Activated CD4-positive, alpha-beta T cell treated with anti-CD3 and anti-CD28 coated beads for 4 hours (primary cell): ENCODE results near the gene NECAB2.

Experiments
- DNase-seq, 2 donors: peaks; one replicate each; pipeline ENCODE4 v3.0.0-alpha.2; 2020

NECAB2 gene

DNA sequence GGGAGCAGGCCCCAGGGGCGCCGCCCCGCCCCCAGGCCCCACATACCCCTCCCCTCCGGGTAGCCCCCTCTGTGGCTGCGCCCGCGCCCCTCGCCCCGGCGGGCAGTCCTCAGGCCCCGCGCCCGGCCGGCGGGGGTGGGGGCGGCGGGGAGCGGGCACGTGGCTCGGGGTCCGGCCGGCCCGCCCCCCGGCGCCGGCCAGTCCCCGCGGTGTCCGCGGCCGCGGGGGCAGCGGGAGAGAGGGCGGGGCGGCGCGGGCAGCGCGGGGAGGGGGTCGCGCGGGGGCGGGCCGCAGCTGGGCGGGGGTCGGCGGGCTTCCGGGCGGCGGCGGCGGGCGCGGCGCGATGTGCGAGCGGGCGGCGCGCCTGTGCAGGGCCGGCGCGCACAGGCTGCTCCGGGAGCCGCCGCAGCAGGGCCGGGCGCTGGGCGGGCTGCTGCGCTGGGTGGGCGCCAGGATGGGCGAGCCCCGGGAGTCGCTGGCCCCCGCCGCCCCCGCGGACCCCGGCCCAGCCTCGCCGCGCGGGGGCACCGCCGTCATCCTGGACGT lies 335 bp downstream of the NECAB2 start:
- no peak for DNase-seq

DNA sequence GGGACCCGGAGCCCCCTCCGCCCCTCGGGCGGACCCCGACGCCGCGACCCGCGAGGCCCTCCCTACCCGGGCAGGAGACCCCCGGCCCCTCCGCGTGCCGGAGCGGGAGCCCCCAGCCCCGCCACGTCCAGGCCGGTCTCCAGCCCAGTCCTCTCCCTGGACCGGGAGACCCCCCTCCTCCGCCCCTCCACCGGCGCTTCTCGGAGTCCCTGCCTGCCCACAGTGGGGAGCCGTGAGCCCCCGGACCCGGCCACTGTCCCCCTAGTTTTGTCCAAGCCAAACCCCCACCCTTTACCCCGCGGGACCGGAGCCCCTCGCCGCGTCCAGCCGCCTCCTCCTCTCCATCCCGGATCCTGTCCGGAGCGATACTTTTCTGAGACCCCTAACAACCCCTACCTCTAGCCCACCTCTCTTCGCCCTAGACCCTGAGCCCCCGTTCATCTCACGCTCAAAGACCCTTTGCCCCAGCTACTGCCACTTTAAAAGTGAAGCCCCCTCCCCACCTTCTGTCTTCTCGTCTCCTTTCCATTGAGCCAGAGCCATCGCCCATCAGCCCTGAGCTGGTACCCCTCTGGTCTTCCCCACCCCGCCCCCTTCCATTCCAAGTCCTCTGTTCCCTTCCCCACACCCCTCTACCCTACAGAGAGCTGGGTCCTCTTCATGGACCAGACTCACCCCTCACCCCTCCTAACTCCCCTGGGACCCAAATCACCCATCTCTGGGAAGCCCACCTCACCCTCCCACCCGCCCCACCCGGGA lies 1.0 kb downstream of the NECAB2 start:
- no peak for DNase-seq

DNA sequence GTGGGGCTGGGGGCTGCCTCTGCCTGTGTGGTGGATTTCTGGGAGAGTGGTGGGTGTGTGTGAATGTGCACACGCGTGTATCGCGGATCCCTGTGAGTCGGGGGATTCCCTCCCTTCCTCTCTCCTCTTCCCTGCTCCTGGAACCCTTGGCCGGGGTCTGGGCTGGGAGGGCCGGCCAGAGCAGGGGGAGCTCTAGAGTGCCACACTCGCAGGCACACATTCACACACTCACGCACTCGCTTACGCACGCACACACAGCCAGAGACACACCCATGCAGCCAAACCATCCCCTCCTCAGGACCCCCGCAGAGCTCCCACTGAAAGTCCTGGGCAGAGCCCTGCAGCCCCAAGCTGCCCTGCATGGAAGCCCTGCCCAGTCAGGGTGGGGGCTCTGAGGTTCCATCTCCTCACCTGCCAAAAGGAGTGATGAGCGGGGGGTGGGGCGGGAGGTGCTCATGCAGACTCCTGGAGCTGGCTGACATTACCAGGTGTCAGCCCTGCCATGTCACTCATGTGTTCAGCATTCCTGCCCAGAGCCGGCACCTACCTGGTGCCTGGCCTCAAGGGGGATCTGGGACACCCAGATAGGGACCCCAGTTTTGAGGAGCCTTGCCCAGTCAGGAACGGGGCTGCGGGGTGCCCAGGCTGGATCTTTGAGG lies 1.9 kb downstream of the NECAB2 start:
- no peak for DNase-seq

DNA sequence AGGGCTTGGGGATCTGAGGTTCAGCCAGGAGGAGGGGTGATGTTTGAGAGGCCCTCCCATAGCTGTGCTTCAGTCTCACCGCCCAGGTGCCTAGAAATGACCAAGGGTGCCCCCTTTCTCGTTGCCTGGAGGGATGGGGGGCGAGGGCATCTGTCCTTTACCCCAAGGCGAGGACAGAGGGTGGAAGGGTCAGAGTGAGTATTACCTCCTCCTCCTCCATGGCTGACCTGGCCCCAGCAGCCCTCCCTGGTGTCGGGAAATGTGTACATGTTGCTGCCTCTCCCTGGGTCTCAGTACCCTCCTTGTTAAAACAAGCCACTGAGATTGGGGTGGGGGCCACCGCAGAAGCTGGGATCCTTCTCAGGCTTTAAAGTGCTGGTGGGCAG lies 2.4 kb downstream of the NECAB2 start:
- no peak for DNase-seq

- DNase-seq, result no peak
Observed at GRCh38 chr16:83971165-83972130, 3.4 kb downstream of the NECAB2 start.

DNA sequence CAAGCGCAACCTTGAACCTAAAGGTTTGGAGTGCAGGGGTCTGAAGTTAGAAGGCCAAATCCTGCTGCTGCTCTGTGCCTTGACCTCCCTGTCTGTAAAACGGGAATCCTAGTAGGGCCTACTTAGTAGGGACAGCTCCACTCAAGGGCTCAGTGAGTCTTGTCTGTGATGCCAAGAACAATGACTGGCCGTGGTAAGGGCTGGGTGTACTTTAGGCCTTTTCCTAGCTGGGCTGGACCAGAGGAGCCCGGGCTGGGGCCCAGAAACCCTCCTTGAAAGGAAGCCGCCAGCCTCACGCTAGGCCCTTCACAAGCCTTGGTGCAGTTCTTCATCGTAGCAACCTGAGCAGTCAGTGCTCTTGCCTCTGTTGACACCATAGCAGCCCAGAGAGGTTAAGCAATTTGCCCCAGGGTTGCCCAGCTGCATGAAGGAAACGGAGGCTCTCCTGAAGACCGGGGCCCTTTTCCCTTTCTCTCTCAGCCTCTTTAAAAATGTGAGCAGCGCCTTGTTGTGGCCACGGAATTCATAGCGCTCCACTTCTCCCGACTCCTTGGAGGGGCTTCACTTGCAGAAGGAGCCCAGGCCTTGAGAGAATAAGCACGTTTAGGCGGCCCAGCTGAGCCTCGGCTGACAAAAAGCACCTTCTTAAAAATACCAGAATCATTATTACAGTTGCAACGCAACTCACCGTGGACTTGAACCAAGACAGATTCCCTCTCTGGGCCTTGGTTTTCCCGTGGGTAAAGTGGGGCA lies 4.4 kb downstream of the NECAB2 start:
- no peak for DNase-seq

- no peak for DNase-seq
Observed at GRCh38 chr16:83973077-83973476, 5.0 kb downstream of the NECAB2 start.

DNA sequence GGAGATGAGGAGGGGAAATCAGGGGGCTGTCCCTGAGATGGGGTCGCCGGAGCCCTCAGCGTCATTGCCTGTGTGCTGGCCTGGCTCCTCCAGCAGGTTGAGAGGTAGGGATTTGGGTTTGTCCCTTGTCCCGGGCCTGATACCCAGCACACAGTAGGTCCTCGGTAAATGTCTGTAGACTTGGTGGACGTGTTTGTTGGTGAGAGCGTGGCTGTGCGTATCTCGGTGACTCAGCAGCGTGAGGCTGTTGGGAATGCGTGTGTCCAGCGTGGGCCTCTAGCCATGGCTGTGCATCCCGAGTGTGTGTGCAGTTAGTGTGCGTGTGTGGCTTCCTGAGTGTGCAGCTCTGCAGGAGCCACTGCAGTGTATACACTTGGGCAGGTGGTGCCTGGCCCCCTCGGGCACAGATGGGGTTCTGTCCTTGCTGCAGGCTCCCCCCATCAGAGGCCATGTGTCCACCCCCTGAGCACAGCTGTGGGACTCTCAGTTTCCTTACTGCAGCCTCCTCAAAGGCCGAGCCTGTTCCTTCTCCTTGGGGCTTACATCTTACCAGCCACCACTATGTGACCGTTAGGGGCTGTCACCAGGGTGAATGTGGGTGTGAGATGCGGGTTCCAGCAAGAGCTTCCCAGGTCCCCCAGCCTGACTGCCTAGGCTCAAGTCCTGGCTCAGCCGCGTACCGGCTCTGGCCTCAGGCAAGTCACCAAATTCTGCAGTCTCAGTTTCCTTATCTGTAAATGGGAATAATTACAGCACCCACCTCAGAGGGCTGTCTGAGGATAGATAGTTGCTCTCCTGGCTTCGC lies 5.7 kb downstream of the NECAB2 start:
- no peak for DNase-seq

- no peak for DNase-seq
Observed at GRCh38 chr16:83974475-83974874, 6.4 kb downstream of the NECAB2 start.

DNA sequence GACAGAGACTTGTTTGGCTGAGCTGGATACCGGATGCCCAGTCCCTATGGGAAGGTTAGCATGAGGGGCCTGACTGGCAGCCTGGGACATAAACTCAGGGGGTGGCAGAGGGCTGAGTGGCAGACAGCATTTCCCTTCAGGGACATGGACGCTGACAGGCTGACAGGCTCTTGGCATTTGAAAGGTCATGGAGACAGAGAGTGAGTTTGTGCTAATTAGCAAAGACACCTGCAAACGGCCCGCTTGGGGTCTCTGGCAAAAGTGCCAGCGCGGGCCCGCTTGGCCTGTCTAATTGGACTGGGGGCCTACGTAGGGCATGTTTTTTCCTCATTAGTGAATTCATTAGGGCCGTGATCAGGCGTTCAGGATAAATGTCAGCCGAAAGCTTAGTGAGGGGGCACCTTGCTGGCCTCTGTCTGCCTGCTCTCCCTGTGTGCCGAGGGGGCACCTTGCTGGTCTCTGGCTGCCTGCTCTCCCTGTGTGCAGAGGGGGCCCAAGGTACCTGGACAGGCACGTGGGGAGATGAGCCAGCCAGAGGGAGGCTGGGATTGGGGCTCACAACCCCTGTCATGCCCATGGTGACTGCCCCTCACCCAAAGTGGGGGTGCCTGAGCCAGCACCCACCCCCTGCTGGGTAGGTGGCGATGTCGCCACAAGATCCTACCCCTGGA lies 7.7 kb downstream of the NECAB2 start:
- DNase-seq, result no peak

GRCh38 chr16:83977056-83977815 lies 9.2 kb downstream of the NECAB2 start:
- no peak for DNase-seq

DNA sequence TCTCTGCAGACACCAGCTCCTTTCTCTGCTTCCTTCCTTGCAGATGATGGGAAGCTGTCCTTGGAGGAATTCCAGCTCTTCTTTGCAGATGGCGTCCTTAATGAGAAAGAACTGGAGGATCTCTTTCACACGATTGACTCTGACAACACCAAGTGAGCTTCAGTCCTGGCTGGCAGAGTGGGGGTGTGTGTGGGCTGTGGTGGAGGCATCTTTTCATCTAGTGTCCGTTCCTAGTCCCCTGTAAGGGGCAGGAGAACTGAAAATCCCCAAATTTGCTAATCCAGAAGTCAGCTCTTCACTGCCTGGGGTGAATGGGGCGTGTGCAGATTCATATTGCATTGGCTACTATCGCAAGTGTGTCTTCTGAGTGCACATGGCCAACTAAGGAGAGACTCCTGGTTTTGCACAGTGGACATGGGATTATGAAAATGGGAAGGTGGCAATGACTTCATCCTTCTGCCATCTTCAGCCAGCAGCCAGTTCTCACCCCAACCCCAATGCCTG lies 10.4 kb downstream of the NECAB2 start:
- DNase-seq, result no peak

- DNase-seq, result no peak
Observed at GRCh38 chr16:83979441-83979840, 11.4 kb downstream of the NECAB2 start.

DNA sequence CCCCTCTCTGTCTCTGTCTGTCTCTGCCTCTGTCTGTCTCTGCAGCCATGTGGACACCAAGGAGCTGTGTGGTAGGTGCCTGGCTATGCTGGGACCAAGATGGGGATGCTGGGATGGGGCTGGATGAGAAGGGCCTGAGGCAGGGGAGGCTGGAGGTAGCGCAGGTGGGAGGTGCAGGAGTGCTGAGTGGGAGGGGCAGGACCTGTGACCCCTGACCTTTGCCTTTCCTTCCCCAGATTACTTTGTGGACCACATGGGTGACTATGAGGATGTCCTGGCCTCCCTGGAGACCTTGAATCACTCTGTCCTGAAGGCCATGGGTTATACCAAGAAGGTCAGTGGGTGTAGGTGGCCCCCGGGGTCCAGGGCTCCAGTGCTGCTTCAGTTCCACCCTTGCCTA lies 12.8 kb downstream of the NECAB2 start:
- DNase-seq, result no peak

- DNase-seq, result no peak
Observed at GRCh38 chr16:83981799-83982198, 13.8 kb downstream of the NECAB2 start.

DNA sequence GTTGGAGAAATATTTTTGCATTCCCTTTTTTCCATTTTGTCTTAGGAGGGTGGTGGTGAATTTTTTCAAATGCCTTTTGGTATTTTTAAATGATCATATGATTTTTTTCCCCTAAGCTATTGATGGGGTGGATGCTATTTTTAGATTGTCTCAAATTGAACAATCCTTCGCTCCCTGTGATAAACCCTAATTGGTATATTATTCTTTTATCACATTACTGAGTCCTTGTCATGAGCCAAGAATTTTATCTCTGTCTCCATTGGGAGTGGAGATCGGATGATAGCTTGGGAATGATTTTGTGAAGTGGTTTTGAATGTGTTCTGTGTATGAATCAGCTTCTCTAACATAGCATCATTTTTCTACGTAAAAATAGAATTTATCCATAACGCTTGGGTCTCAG lies 15.4 kb downstream of the NECAB2 start:
- no peak for DNase-seq

DNA sequence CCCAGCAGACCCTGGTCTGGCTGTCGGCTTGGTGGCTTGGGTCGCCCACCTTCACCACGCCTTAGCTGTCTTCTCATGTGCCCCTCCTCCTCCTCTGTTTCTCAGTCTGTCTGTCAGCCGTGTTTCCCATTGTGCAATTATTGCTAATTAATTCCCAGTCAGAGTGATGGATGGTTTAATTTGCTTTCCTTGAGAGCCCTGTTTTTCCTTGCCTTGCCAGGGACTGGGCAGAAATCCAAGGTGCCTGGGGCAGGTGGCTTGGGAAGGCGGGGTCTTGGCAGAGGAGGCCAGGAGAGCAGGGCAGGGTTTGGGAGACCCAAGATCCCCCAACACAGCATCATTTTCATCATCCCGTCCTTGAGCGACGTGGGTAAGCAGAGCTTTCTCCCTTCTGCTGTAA lies 21.3 kb downstream of the NECAB2 start:
- no peak for DNase-seq

DNA sequence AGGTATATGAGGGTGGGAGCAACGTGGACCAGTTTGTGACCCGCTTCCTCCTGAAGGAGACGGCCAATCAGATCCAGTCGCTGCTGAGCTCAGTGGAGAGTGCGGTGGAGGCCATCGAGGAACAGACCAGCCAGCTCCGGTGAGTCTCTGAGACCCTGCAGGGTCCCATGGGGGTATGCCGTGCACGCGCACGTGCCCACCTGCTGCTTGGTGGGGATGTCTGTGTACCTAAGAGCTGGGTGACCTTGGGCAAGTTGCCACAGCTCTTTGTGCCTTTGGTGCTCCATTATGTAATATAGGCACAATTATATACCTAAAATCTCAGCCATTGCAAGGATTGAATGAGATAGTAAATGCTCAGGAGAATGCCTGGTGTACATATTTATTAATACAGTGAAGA lies 22.4 kb downstream of the NECAB2 start:
- DNase-seq, result no peak

DNA sequence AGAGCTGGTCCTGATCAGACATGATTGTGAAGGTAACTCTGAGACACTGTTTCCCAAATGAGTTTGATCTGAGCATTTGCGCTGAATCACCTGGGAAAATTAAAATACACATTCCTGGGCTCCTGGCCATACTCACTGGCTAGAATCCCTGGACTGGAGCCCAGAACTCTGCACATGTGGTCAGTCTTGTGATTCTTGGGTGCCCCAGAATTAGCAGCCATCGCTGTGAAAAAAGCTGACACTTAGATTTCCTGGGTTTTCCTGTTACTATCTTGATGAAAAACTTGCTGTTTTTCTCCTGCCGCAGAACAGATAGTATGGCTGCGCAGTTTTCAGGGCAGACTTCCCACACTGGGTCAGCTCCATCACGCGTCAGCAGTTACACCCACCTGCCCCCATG lies 24.6 kb downstream of the NECAB2 start:
- no peak for DNase-seq

GRCh38 chr16:83994087-83994486 lies 26.0 kb downstream of the NECAB2 start:
- no peak for DNase-seq
